HG02938 (cell line): ENCODE results near the gene SMAD7.

ENCODE experiments used
- ATAC-seq: cut with Tn5 transposase; IDR thresholded peaks from one replicate; pipeline ENCODE4 v1.9.1; 2021; ENCODE audit warnings: mild to moderate bottlenecking, moderate library complexity; ENCODE audit not compliant: unreplicated experiment

Gene SMAD7

GRCh38 chr18:48899558-48900174 lies 51.1 kb downstream of the SMAD7 start:
- no peak for ATAC-seq

GRCh38 chr18:48898521-48898920 lies 52.2 kb downstream of the SMAD7 start:
- ATAC-seq, result no peak

GRCh38 chr18:48897531-48897930 lies 53.2 kb downstream of the SMAD7 start:
- no peak for ATAC-seq

GRCh38 chr18:48896875-48897511 lies 53.8 kb downstream of the SMAD7 start:
- no peak for ATAC-seq

GRCh38 chr18:48896326-48896874 lies 54.4 kb downstream of the SMAD7 start:
- no peak for ATAC-seq

GRCh38 chr18:48894799-48895346 lies 55.9 kb downstream of the SMAD7 start:
- ATAC-seq, result no peak

- no peak for ATAC-seq
These were observed 56.9 kb downstream of the SMAD7 start for GRCh38 chr18:48893608-48894600.

- ATAC-seq, result no peak
These were observed 57.6 kb downstream of the SMAD7 start for GRCh38 chr18:48893061-48893607.

GRCh38 chr18:48892146-48892855 lies 58.5 kb downstream of the SMAD7 start:
- no peak for ATAC-seq

- ATAC-seq, result no peak
These were observed 59.0 kb downstream of the SMAD7 start for GRCh38 chr18:48891721-48892120.

- no peak for ATAC-seq
These were observed 60.6 kb downstream of the SMAD7 start for GRCh38 chr18:48889981-48890762.

GRCh38 chr18:48889115-48889941 lies 61.4 kb downstream of the SMAD7 start:
- no peak for ATAC-seq

GRCh38 chr18:48888773-48889080 lies 62.0 kb downstream of the SMAD7 start:
- no peak for ATAC-seq

GRCh38 chr18:48887905-48888772 lies 62.6 kb downstream of the SMAD7 start:
- no peak for ATAC-seq

- no peak for ATAC-seq
These were observed 63.4 kb downstream of the SMAD7 start for GRCh38 chr18:48887294-48887904.

- ATAC-seq, result no peak
These were observed 64.1 kb downstream of the SMAD7 start for GRCh38 chr18:48886520-48887293.
